HepG2 (cell line): Measurements from ENCODE around the gene PHF3. TPM values are rescaled to one million over a fixed set of nuclear protein-coding genes. Genes with fewer than 3 reads are reported as not detected.

Experiments used
- HINFP ChIP-seq: sonication (generic); formaldehyde crosslinking; IDR thresholded peaks from 2 replicates; pipeline ENCODE4 v1.4.0; 2020; ENCODE audit warnings: low read depth, mild to moderate bottlenecking, missing genetic modification reagents
- KIAA2018 ChIP-seq: sonication (generic); formaldehyde crosslinking; IDR thresholded peaks from 2 replicates; pipeline ENCODE4 v1.5.0; 2020; ENCODE audit warnings: mild to moderate bottlenecking, missing genetic modification reagents, borderline replicate concordance
- PAXIP1 ChIP-seq: sonication (generic); formaldehyde crosslinking; conservative IDR thresholded peaks from 2 replicates; pipeline ENCODE4 v1.4.0; 2020; ENCODE audit warnings: mild to moderate bottlenecking, missing genetic modification reagents, moderate library complexity
- REXO4 ChIP-seq: sonication (generic); formaldehyde crosslinking; IDR thresholded peaks from 2 replicates; pipeline ENCODE4 v1.8.0; 2022; ENCODE audit warnings: missing genetic modification reagents, mild to moderate bottlenecking, borderline replicate concordance
- SIN3B ChIP-seq: fragments of 150-350 bp; IDR thresholded peaks from 2 replicates; pipeline ENCODE4 v1.6.1; 2014; ENCODE audit warnings: low read length
- SOX13 ChIP-seq, 3 experiments: fragments of 450-650 bp in 1 of 3; sonication (generic) in 1 of 3; formaldehyde crosslinking in 1 of 3; IDR thresholded peaks in 2 of 3; conservative IDR thresholded peaks in 1 of 3; 2 replicates each; pipeline versions ENCODE4 v1.5.0 to v1.6.1; 2016 to 2020; ENCODE audit warnings: antibody characterized with exemption in 1 of 3, mild to moderate bottlenecking in 1 of 3, missing compliant biosample characterization in 1 of 3, missing genetic modification reagents in 1 of 3, moderate library complexity in 1 of 3
- TEAD3 ChIP-seq: optimal IDR thresholded peaks from 2 replicates; pipeline ENCODE3; 2016; ENCODE audit warnings: borderline replicate concordance
- XRCC5 ChIP-seq: fragments of 200-400 bp; formaldehyde crosslinking; optimal IDR thresholded peaks from 2 replicates; pipeline ENCODE3; 2017; ENCODE audit warnings: mild to moderate bottlenecking, low read length
- ZFP62 ChIP-seq: sonication (generic); formaldehyde crosslinking; IDR thresholded peaks from 2 replicates; pipeline ENCODE4 v1.4.0; 2020; ENCODE audit warnings: missing genetic modification reagents
- ZNF101 ChIP-seq: sonication (generic); formaldehyde crosslinking; IDR thresholded peaks from 2 replicates; pipeline ENCODE4 v1.4.0; 2020; ENCODE audit warnings: mild to moderate bottlenecking, low read depth, missing genetic modification reagents, borderline replicate concordance
- ZNF232 ChIP-seq: sonication (generic); formaldehyde crosslinking; IDR thresholded peaks from 2 replicates; pipeline ENCODE4 v1.4.0; 2020; ENCODE audit warnings: missing genetic modification reagents, borderline replicate concordance
- ZNF569 ChIP-seq: sonication (generic); formaldehyde crosslinking; IDR thresholded peaks from 2 replicates; pipeline ENCODE4 v1.5.0; 2020; ENCODE audit warnings: mild to moderate bottlenecking, missing genetic modification reagents, moderate library complexity, borderline replicate concordance
- ZNF883 ChIP-seq: sonication (generic); formaldehyde crosslinking; IDR thresholded peaks from 2 replicates; pipeline ENCODE4 v1.5.1; 2020; ENCODE audit warnings: mild to moderate bottlenecking, missing genetic modification reagents; ENCODE audit errors: not compliant biosample characterization
- polyA plus RNA-seq, 8 experiments: library from polyadenylated mRNA; depleted of rRNA in 3 of 8; stranded (reverse) in 7 of 8; unstranded in 1 of 8; fragments of >200 nt; fragmentation: Illumina TruSeq in 4 of 8; extraction: Trizol in 4 of 8; gene quantifications; 2 replicates each; pipeline versions ENCODE4 v1.2.1 to v1.2.3, GENCODE V29; 2011 to 2016; ENCODE audit warnings: low read depth in 4 of 8, missing spikeins in 1 of 8, mixed read lengths in 1 of 8; ENCODE audit not compliant: insufficient read depth in 1 of 8
- total RNA-seq, 5 experiments: library from RNA; depleted of rRNA; stranded (reverse); fragments of >200 nt; fragmentation: Illumina TruSeq; extraction: Trizol; gene quantifications; 2 replicates each; pipeline ENCODE4 v1.2.3, GENCODE V29; 2016; ENCODE audit warnings: low read depth in 1 of 5

PHF3 gene
- total and polyA plus RNA-seq, 2 of the 13 experiments (the other 11 are each of a cell fraction or from before 2014, with no cell fraction given), result 19.8 to 70.4 TPM

- TF ChIP-seq KIAA2018 (CRISPR knock-in tag) (no peak), ZNF883 (CRISPR knock-in tag) (peak; percentile 75), ZNF232 (peak; percentile 62; the same call in 1 of the 2 replicates), SOX13 (IDR thresholded peaks at IDR 0.05) (no peak), SOX13 (CRISPR knock-in tag; conservative IDR thresholded peaks at IDR 0.05 in 1 of 2, IDR thresholded peaks at IDR 0.05 in 1 of 2) (peak in 1 of 2 experiments; percentile 61; a peak in 2 of 4 replicates), SIN3B (peak; percentile 63; the same call in 1 of the 2 replicates), REXO4 (CRISPR knock-in tag) (no peak), XRCC5 (peak; percentile 77), ZNF101 (no peak), ZNF569 (no peak; the same call in 1 of the 2 replicates), ZFP62 (CRISPR knock-in tag) (no peak), TEAD3 (peak; percentile 78), HINFP (CRISPR knock-in tag) (peak; percentile 81), PAXIP1 (CRISPR knock-in tag) (0 out of 2 replicates have a peak, but pooled peaks have one; percentile 24)
Observed at GRCh38 chr6:63598049-63599036, 37.3 kb upstream of the PHF3 start (continued).
